Stimulated activated naive B cell treated with anti-CD40 and anti-IgM and Interleukin-4, amounts not matched to agents 10 μg/mL and 1 μg/mL and 100 μg/mL, for 72 hours (primary cell): Measurements from ENCODE around the gene RIMBP2.
"Not testable (repeated sequence)": the region's sequence is repeated elsewhere in the genome, so short reads cannot be mapped to it uniquely, and the experiment has no call there.

Source experiments
- ATAC-seq, 2 donors: fragments of 150-1000 bp; cut with Tn5 transposase; replicated peaks; 2 replicates each; pipeline ENCODE4 v1.10.0; 2021; ENCODE audit warnings: moderate library complexity in 1 of 2
- DNase-seq: peaks from one replicate; pipeline ENCODE4 v3.0.0; 2021
- H3K27ac Mint-ChIP-seq: one replicate; pipeline ENCODE4 v1.8.0; 2022; ENCODE audit warnings: mild to moderate bottlenecking, mixed read lengths
- H3K27me3 Mint-ChIP-seq, 2 donors: one replicate each; pipeline ENCODE4 v1.8.0; 2022; ENCODE audit warnings: mixed read lengths in 2 of 2
- H3K36me3 Mint-ChIP-seq, 2 donors: one replicate each; pipeline ENCODE4 v1.8.0; 2022; ENCODE audit warnings: mixed read lengths in 2 of 2, mild to moderate bottlenecking in 1 of 2
- H3K4me1 Mint-ChIP-seq, 2 donors: one replicate each; pipeline ENCODE4 v1.8.0; 2022; ENCODE audit warnings: mixed read lengths in 2 of 2, mild to moderate bottlenecking in 1 of 2
- H3K4me3 Mint-ChIP-seq, 2 donors: one replicate each; pipeline ENCODE4 v1.8.0; 2022; ENCODE audit warnings: mild to moderate bottlenecking in 2 of 2, mixed read lengths in 2 of 2, moderate library complexity in 1 of 2
- H3K9me3 Mint-ChIP-seq, 2 donors: one replicate each; pipeline ENCODE4 v1.8.0; 2022; ENCODE audit warnings: mixed read lengths in 2 of 2, mild to moderate bottlenecking in 1 of 2

RIMBP2 gene

GRCh38 chr12:130706311-130706710, 9.8 kb downstream of the RIMBP2 start:
- Mint-ChIP-seq H3K27ac (no peak overlapping the region), H3K36me3 (no peaks in the 10 kb centered on the region), H3K27me3 (peaks cover 5 to 14% of the 10 kb centered on the region in 2 donors), H3K4me3 (no peak overlapping the region), H3K9me3 (peaks cover 4 to 11% of the 10 kb centered on the region in 2 donors), H3K4me1 (no peaks in the 10 kb centered on the region)
- DNase-seq (no peak), ATAC-seq (no peak)

- Mint-ChIP-seq H3K9me3 (peaks cover 4 to 11% of the 10 kb centered on the region in 2 donors), H3K27ac (no peak overlapping the region), H3K27me3 (peaks cover 5 to 8% of the 10 kb centered on the region in 2 donors), H3K4me1 (no peaks in the 10 kb centered on the region), H3K4me3 (no peak overlapping the region), H3K36me3 (no peaks in the 10 kb centered on the region)
- DNase-seq, result no peak
- ATAC-seq, result no peak
Measured at GRCh38 chr12:130705178-130705822, 10.8 kb downstream of the RIMBP2 start.

- no peaks in the 10 kb centered on the region for H3K4me1 Mint-ChIP-seq
- no peak for ATAC-seq
- H3K27ac Mint-ChIP-seq, result no peak overlapping the region
- peaks cover 4 to 11% of the 10 kb centered on the region in 2 donors for H3K9me3 Mint-ChIP-seq
- DNase-seq, result no peak
- no peak overlapping the region for H3K4me3 Mint-ChIP-seq
- H3K36me3 Mint-ChIP-seq, result no peaks in the 10 kb centered on the region
- H3K27me3 Mint-ChIP-seq, result peaks cover 5% of the 10 kb centered on the region in 2 donors
Measured at GRCh38 chr12:130704606-130705005, 11.5 kb downstream of the RIMBP2 start.

- DNase-seq, result no peak
- Mint-ChIP-seq H3K9me3 (peaks cover 4 to 11% of the 10 kb centered on the region in 2 donors), H3K27ac (no peak overlapping the region), H3K36me3 (no peaks in the 10 kb centered on the region), H3K4me1 (no peaks in the 10 kb centered on the region), H3K4me3 (no peak overlapping the region), H3K27me3 (peaks cover 5% of the 10 kb centered on the region in 2 donors)
- no peak for ATAC-seq
Measured at GRCh38 chr12:130703733-130704375, 12.2 kb downstream of the RIMBP2 start.

GRCh38 chr12:130702966-130703732, 12.9 kb downstream of the RIMBP2 start:
- Mint-ChIP-seq H3K4me3 (no peak overlapping the region), H3K9me3 (peaks cover 4 to 11% of the 10 kb centered on the region in 2 donors), H3K4me1 (no peaks in the 10 kb centered on the region), H3K36me3 (no peaks in the 10 kb centered on the region), H3K27me3 (peaks cover 5% of the 10 kb centered on the region in 2 donors), H3K27ac (no peak overlapping the region)
- DNase-seq, result no peak
- ATAC-seq, result no peak

- Mint-ChIP-seq H3K27me3 (peaks cover 5% of the 10 kb centered on the region in 2 donors), H3K36me3 (no peaks in the 10 kb centered on the region), H3K9me3 (no peaks in the 10 kb centered on the region), H3K4me1 (no peaks in the 10 kb centered on the region), H3K27ac (no peak overlapping the region), H3K4me3 (no peak overlapping the region)
- no peak for ATAC-seq
- no peak for DNase-seq
Measured at GRCh38 chr12:130701402-130701744, 14.7 kb downstream of the RIMBP2 start.

- Mint-ChIP-seq H3K4me3 (no peak overlapping the region), H3K36me3 (no peaks in the 10 kb centered on the region), H3K27me3 (peaks cover 5 to 7% of the 10 kb centered on the region in 2 donors)
Measured at GRCh38 chr12:130700492-130701401, 15.4 kb downstream of the RIMBP2 start.

GRCh38 chr12:130698106-130698505, 18.0 kb downstream of the RIMBP2 start:
- Mint-ChIP-seq H3K27me3 (peaks cover 11 to 17% of the 10 kb centered on the region in 2 donors), H3K9me3 (no peaks in the 10 kb centered on the region), H3K36me3 (no peaks in the 10 kb centered on the region), H3K4me1 (no peaks in the 10 kb centered on the region), H3K27ac (no peak overlapping the region), H3K4me3 (no peak overlapping the region)
- DNase-seq (no peak), ATAC-seq (no peak)

More at GRCh38 chr12:130700492-130701401, 15.4 kb downstream of the RIMBP2 start:
- no peak for ATAC-seq
- H3K9me3 Mint-ChIP-seq, result no peaks in the 10 kb centered on the region
- DNase-seq, result no peak
- H3K4me1 Mint-ChIP-seq, result no peaks in the 10 kb centered on the region
- no peak overlapping the region for H3K27ac Mint-ChIP-seq

GRCh38 chr12:130696379-130697100, 19.6 kb downstream of the RIMBP2 start:
- no peaks in the 10 kb centered on the region for H3K4me1 Mint-ChIP-seq
- H3K4me3 Mint-ChIP-seq, result no peak overlapping the region
- no peaks in the 10 kb centered on the region for H3K36me3 Mint-ChIP-seq
- peaks cover 19 to 21% of the 10 kb centered on the region in 2 donors for H3K27me3 Mint-ChIP-seq
- peaks cover 0 to 3% of the 10 kb centered on the region in 2 donors for H3K9me3 Mint-ChIP-seq
- ATAC-seq (no peak), DNase-seq (no peak)
- H3K27ac Mint-ChIP-seq, result no peak overlapping the region

GRCh38 chr12:130695061-130695460, 21.0 kb downstream of the RIMBP2 start:
- H3K4me3 Mint-ChIP-seq, result no peak overlapping the region
- peaks cover 19 to 23% of the 10 kb centered on the region in 2 donors for H3K27me3 Mint-ChIP-seq
- DNase-seq (no peak), ATAC-seq (no peak)
- H3K27ac Mint-ChIP-seq, result no peak overlapping the region
- peaks cover 0 to 3% of the 10 kb centered on the region in 2 donors for H3K9me3 Mint-ChIP-seq
- H3K4me1 Mint-ChIP-seq, result no peaks in the 10 kb centered on the region
- no peaks in the 10 kb centered on the region for H3K36me3 Mint-ChIP-seq

GRCh38 chr12:130689408-130690405, 26.4 kb downstream of the RIMBP2 start:
- Mint-ChIP-seq H3K4me1 (no peaks in the 10 kb centered on the region), H3K9me3 (peaks cover 0 to 3% of the 10 kb centered on the region in 2 donors), H3K36me3 (no peaks in the 10 kb centered on the region), H3K4me3 (no peak overlapping the region), H3K27ac (no peak overlapping the region), H3K27me3 (peaks cover 20 to 27% of the 10 kb centered on the region in 2 donors)
- DNase-seq (no peak), ATAC-seq (no peak)

GRCh38 chr12:130688999-130689398, 27.1 kb downstream of the RIMBP2 start:
- H3K27ac Mint-ChIP-seq, ATAC-seq: not testable (repeated sequence)
- peaks cover 15 to 20% of the 10 kb centered on the region in 2 donors for H3K27me3 Mint-ChIP-seq

More at GRCh38 chr12:130688999-130689398, 27.1 kb downstream of the RIMBP2 start:
- H3K4me3 Mint-ChIP-seq, H3K4me1 Mint-ChIP-seq, H3K36me3 Mint-ChIP-seq, H3K9me3 Mint-ChIP-seq, DNase-seq: not testable (repeated sequence)
